Upper lobe of left lung (tissue), 6 donors: ENCODE measurements around the gene BCKDHA. TPM values are rescaled to one million over a fixed set of nuclear protein-coding genes. Genes with fewer than 3 reads are reported as not detected.

Source experiments
- ATAC-seq, 2 donors: fragments of 200-7000 bp; cut with Tn5 transposase; one replicate each; pipeline ENCODE4 v1.9.1; 2022; ENCODE audit warnings: mild to moderate bottlenecking in 2 of 2, moderate library complexity in 2 of 2; ENCODE audit not compliant: low FRiP score in 2 of 2
- DNase-seq, 2 donors: peaks; one replicate each; pipeline ENCODE4 v3.0.0-alpha.2; 2019 to 2020
- H3K27ac ChIP-seq, 4 donors: fragments of 200-600 bp; sonication (generic); one replicate each; pipeline ENCODE4 v1.5.1; 2016 to 2019
- H3K27me3 ChIP-seq, 4 donors: fragments of 200-600 bp; sonication (generic); one replicate each; pipeline ENCODE4 v1.5.1; 2017 to 2019
- H3K36me3 ChIP-seq, 4 donors: fragments of 200-600 bp; sonication (generic); one replicate each; pipeline ENCODE4 v1.5.1; 2016 to 2019
- H3K4me1 ChIP-seq, 4 donors: fragments of 200-600 bp; sonication (generic); one replicate each; pipeline ENCODE4 v1.5.1; 2018 to 2019
- H3K4me3 ChIP-seq, 4 donors: fragments of 200-600 bp; sonication (generic); one replicate each; pipeline ENCODE4 v1.5.1; 2017 to 2019; ENCODE audit warnings: mild to moderate bottlenecking in 2 of 4, moderate library complexity in 1 of 4
- H3K9me3 ChIP-seq, 4 donors: fragments of 200-600 bp; sonication (generic); one replicate each; pipeline ENCODE4 v1.5.1; 2018 to 2019
- CTCF ChIP-seq, 6 experiments: fragments of 450-650 bp in 4 of 6; fragments of 200-600 bp in 2 of 6; sonication (generic) in 2 of 6; IDR thresholded peaks; one replicate each; pipeline ENCODE4 v1.5.1; 2016 to 2019; ENCODE audit warnings: antibody characterized with exemption in 6 of 6
- EP300 ChIP-seq, 4 donors: sonication (generic); formaldehyde crosslinking; IDR thresholded peaks; one replicate each; pipeline ENCODE4 v1.5.1; 2017; ENCODE audit warnings: antibody characterized with exemption in 4 of 4, control low read depth in 2 of 4
- POLR2A ChIP-seq, 4 donors: fragments of 450-650 bp; IDR thresholded peaks; one replicate each; pipeline ENCODE4 v1.5.1; 2016 to 2017; ENCODE audit warnings: antibody characterized with exemption in 4 of 4, mild to moderate bottlenecking in 2 of 4
- POLR2AphosphoS5 ChIP-seq, 2 donors: sonication (generic); formaldehyde crosslinking; IDR thresholded peaks; one replicate each; pipeline ENCODE4 v1.5.1; 2017; ENCODE audit warnings: antibody characterized with exemption in 2 of 2
- WGBS, 2 donors: methylation state at CpG; one replicate each; pipeline ENCODE4 v1.1.5; 2017 to 2018; 5-methylcytosine and 5-hydroxymethylcytosine counted together
- total RNA-seq, 6 donors: library from RNA; depleted of rRNA in 4 of 6; stranded (reverse); fragments of >200 nt in 4 of 6; gene quantifications; one replicate each; pipeline versions ENCODE4 v1.1.0 to v1.2.1, GENCODE V29; 2016 to 2021
- donor health status: DM: no; HTN: no; CAD: no; lungs with moderate emphysema.
- donor health status: DM: no; HTN: yes; CAD: no; lungs with severe emphysema.

The BCKDHA gene
- total RNA-seq, 6 donors from 2014 or later = 28.4 to 71.7 (median 63.3) TPM

- 43 to 78% methylated on average over 3 of the region's 3 CpGs for WGBS, 2 donors
- Histone ChIP-seq H3K4me3 (no peak overlapping the region), H3K36me3 (no peaks in the 10 kb centered on the region), H3K9me3 (no peaks in the 10 kb centered on the region), H3K4me1 (peaks cover 29 to 72% (median 46%) of the 10 kb centered on the region in 4 donors), H3K27ac (peak overlapping the region; percentile 34 to 95 (median 89)), H3K27me3 (no peaks in the 10 kb centered on the region)
- TF ChIP-seq CTCF (IDR thresholded peaks at IDR 0.05) (no peak), POLR2AphosphoS5 (IDR thresholded peaks at IDR 0.05) (peak in 1 of 2 donors; percentile 31), EP300 (IDR thresholded peaks at IDR 0.05) (no peak)
- no peak for DNase-seq
- ATAC-seq = no peak
Observed at GRCh38 chr19:41355802-41356201, 41.8 kb upstream of the BCKDHA start.

GRCh38 chr19:41356984-41357739 lies 40.5 kb upstream of the BCKDHA start:
- no peaks in the 10 kb centered on the region for H3K27me3 ChIP-seq
- H3K9me3 ChIP-seq = no peaks in the 10 kb centered on the region
- DNase-seq = peak in 1 of 2 donors; percentile 52
- no peak for ATAC-seq
- H3K4me3 ChIP-seq = no peak overlapping the region
- H3K27ac ChIP-seq = peak overlapping the region in 3 of 4 donors; percentile 32 to 95 (median 89)
- WGBS, 2 donors = 78 to 87% methylated on average over 11 of the region's 11 CpGs
- no peaks in the 10 kb centered on the region for H3K36me3 ChIP-seq
- peaks cover 29 to 59% (median 37%) of the 10 kb centered on the region in 4 donors for H3K4me1 ChIP-seq
- TF ChIP-seq CTCF (IDR thresholded peaks at IDR 0.05) (no peak), POLR2AphosphoS5 (IDR thresholded peaks at IDR 0.05) (no peak), EP300 (IDR thresholded peaks at IDR 0.05) (no peak), POLR2A (IDR thresholded peaks at IDR 0.05) (no peak)

- Histone ChIP-seq H3K36me3 (no peaks in the 10 kb centered on the region), H3K9me3 (no peaks in the 10 kb centered on the region), H3K27ac (peak overlapping the region in 2 of 4 donors; percentile 32 to 95), H3K27me3 (no peaks in the 10 kb centered on the region), H3K4me1 (peaks cover 30 to 56% (median 39%) of the 10 kb centered on the region in 4 donors), H3K4me3 (no peak overlapping the region)
- WGBS, 2 donors = 92% methylated on average over 7 to 13 of the region's 13 CpGs
- DNase-seq (peak in 1 of 2 donors; percentile 38), ATAC-seq (no peak)
- TF ChIP-seq EP300 (IDR thresholded peaks at IDR 0.05) (no peak), POLR2AphosphoS5 (IDR thresholded peaks at IDR 0.05) (no peak), CTCF (IDR thresholded peaks at IDR 0.05) (no peak), POLR2A (IDR thresholded peaks at IDR 0.05) (no peak)
Observed at GRCh38 chr19:41357746-41358145, 39.9 kb upstream of the BCKDHA start.

- no peaks in the 10 kb centered on the region for H3K9me3 ChIP-seq
- WGBS, 2 donors = 96 to 100% methylated on average over 1 of the region's 1 CpG
- ATAC-seq (no peak), DNase-seq (no peak)
- no peaks in the 10 kb centered on the region for H3K36me3 ChIP-seq
- TF ChIP-seq POLR2A (IDR thresholded peaks at IDR 0.05) (no peak), POLR2AphosphoS5 (IDR thresholded peaks at IDR 0.05) (no peak), CTCF (IDR thresholded peaks at IDR 0.05) (no peak)
- H3K27ac ChIP-seq = no peak overlapping the region
- H3K4me1 ChIP-seq = peaks cover 32 to 52% (median 41%) of the 10 kb centered on the region in 4 donors
- no peak overlapping the region for H3K4me3 ChIP-seq
- no peaks in the 10 kb centered on the region for H3K27me3 ChIP-seq
Observed at GRCh38 chr19:41359741-41360140, 37.9 kb upstream of the BCKDHA start.
